Ascending aorta (tissue), 2 donors: Measurements from ENCODE around the gene VDR. TPM values are rescaled to one million over a fixed set of nuclear protein-coding genes. Genes with fewer than 3 reads are reported as not detected.
A peak's percentile ranks its signal among the peaks of the same experiment; 100 is the strongest.

Experiments
- DNase-seq, 2 donors: peaks; one replicate each; pipeline ENCODE4 v3.0.0-alpha.2; 2019; ENCODE audit warnings: low spot score in 2 of 2
- H3K27ac ChIP-seq, 2 donors: fragments of 200-600 bp; sonication (generic); one replicate each; pipeline ENCODE4 v1.5.1; 2016 to 2017; ENCODE audit warnings: mild to moderate bottlenecking in 1 of 2
- H3K27me3 ChIP-seq: fragments of 200-600 bp; sonication (generic); one replicate; pipeline ENCODE4 v1.5.1; 2017
- H3K36me3 ChIP-seq, 2 donors: fragments of 200-600 bp; sonication (generic); one replicate each; pipeline ENCODE4 v1.5.1; 2016
- H3K4me1 ChIP-seq, 2 donors: fragments of 200-600 bp; sonication (generic); one replicate each; pipeline ENCODE4 v1.5.1; 2016 to 2017; ENCODE audit warnings: mild to moderate bottlenecking in 1 of 2
- H3K4me3 ChIP-seq, 2 donors: fragments of 200-600 bp; sonication (generic); one replicate each; pipeline ENCODE4 v1.5.1; 2016 to 2017; ENCODE audit warnings: mild to moderate bottlenecking in 1 of 2
- H3K9me3 ChIP-seq, 2 donors: fragments of 200-600 bp; sonication (generic); one replicate each; pipeline ENCODE4 v1.5.1; 2016
- intact Hi-C: fragments of 100-400 bp; cut with DNase I; formaldehyde crosslinking; loops from one replicate; pipeline ENCODE4 v1.15.1; 2023
- total RNA-seq: library from RNA; depleted of rRNA; stranded (reverse); fragments of >200 nt; gene quantifications from one replicate; pipeline ENCODE4 v1.1.0, GENCODE V29; 2016
- TF ChIP-seq, protein P1 (sequence below), 3 experiments: fragments of 200-600 bp in 2 of 3; fragments of 450-650 bp in 1 of 3; sonication (generic) in 2 of 3; IDR thresholded peaks; one replicate each; pipeline ENCODE4 v1.5.1; 2016 to 2019; ENCODE audit warnings: antibody characterized with exemption in 3 of 3, mild to moderate bottlenecking in 1 of 3, moderate library complexity in 1 of 3

The VDR gene
- total RNA-seq, 1 donor from 2014 or later = 13.1 TPM

DNA sequence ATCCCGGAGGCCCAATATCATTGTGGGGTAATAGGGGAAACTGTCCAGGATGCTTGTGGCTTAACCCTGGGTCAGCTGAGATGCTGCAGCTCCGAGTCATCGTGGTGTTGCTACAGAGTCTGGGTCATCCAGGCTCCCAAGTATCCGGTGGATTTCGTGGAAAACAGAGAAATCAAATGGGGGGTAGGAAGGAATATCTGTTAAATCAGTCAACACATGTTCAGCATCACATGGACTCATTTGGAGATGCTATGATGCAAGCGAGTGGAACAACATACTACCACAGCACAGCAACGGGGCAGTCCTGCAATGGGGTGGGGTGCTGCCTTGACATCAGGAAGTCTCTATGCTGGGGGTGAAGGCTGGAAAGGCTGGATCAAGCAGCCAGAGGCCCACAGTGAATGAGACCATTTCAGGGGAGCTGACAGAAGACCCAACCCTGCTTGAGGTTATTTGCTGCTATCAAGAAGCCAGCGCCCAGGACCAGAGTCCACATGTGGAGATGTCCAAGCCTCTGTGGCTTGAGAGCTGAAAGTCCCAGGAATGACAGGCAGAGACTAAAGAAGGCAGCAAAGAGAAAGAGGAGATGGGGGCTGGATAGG is 22.9 kb downstream of the VDR start:
- no peaks in the 10 kb centered on the region for H3K4me1 ChIP-seq
- H3K36me3 ChIP-seq = peaks cover 4 to 11% of the 10 kb centered on the region in 2 donors
- no peak overlapping the region for H3K27ac ChIP-seq
- TF ChIP-seq, protein P1, sequence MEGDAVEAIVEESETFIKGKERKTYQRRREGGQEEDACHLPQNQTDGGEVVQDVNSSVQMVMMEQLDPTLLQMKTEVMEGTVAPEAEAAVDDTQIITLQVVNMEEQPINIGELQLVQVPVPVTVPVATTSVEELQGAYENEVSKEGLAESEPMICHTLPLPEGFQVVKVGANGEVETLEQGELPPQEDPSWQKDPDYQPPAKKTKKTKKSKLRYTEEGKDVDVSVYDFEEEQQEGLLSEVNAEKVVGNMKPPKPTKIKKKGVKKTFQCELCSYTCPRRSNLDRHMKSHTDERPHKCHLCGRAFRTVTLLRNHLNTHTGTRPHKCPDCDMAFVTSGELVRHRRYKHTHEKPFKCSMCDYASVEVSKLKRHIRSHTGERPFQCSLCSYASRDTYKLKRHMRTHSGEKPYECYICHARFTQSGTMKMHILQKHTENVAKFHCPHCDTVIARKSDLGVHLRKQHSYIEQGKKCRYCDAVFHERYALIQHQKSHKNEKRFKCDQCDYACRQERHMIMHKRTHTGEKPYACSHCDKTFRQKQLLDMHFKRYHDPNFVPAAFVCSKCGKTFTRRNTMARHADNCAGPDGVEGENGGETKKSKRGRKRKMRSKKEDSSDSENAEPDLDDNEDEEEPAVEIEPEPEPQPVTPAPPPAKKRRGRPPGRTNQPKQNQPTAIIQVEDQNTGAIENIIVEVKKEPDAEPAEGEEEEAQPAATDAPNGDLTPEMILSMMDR (IDR thresholded peaks at IDR 0.05) = no peak
- no peak overlapping the region for H3K4me3 ChIP-seq
- no peaks in the 10 kb centered on the region for H3K27me3 ChIP-seq
- DNase-seq = peak in 1 of 2 donors; percentile 70
- no peaks in the 10 kb centered on the region for H3K9me3 ChIP-seq
- intact Hi-C loops = no loop called here

DNA sequence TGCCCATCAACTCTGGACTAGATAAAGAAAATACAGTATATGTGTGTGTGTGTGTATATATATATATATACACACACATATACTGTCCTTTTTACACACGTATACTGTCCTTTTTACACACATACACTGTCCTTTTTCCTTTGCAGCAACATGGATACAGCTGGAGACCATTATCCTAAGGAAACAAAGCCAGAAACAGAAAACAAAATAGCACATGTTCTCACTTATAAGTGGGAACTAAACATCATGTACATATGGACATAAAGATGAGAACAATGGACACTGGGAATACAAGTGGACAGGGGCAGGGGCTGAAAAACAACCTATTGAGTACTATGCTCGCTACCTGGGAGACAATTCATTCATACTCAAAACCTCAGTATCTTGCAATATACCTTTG is 23.7 kb downstream of the VDR start:
- H3K36me3 ChIP-seq = peaks cover 4 to 11% of the 10 kb centered on the region in 2 donors
- intact Hi-C loops = no loop called here

DNA sequence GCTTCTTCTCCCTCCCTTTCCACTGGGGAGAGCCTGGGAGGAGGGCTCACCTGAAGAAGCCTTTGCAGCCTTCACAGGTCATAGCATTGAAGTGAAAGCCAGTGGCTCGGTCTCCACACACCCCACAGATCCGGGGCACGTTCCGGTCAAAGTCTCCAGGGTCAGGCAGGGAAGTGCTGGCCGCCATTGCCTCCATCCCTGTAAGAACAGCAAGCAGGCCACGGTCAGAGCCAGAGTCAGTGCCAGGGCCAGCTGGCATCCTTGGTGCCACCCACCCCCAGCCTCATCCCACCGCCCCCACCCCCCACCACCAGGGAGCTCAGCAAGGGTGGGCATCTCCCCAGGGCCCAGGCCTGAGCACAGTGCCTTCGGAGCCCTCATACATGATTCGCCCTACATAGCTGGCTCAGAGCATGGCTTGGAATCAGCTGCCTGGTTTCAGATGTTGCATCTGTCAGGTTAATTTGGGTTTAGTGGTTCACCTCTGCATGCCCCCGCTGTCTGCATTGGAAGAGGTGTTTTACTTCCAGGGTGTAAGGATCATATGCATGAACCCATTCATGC is 25.8 kb downstream of the VDR start:
- TF ChIP-seq, protein P1 (IDR thresholded peaks at IDR 0.05) = no peak
- intact Hi-C loops = no loop called here
- no peaks in the 10 kb centered on the region for H3K9me3 ChIP-seq
- no peaks in the 10 kb centered on the region for H3K27me3 ChIP-seq
- peaks cover 4 to 11% of the 10 kb centered on the region in 2 donors for H3K36me3 ChIP-seq
- DNase-seq = no peak
- H3K4me1 ChIP-seq = no peaks in the 10 kb centered on the region
- H3K4me3 ChIP-seq = no peak overlapping the region
- no peak overlapping the region for H3K27ac ChIP-seq

More for the DNA sequence above, 23.7 kb downstream of the VDR start:
- TF ChIP-seq, protein P1 (IDR thresholded peaks at IDR 0.05) = no peak
- Histone ChIP-seq H3K4me1 (no peaks in the 10 kb centered on the region), H3K27ac (no peak overlapping the region), H3K9me3 (no peaks in the 10 kb centered on the region), H3K4me3 (no peak overlapping the region), H3K27me3 (no peaks in the 10 kb centered on the region)
- DNase-seq = no peak

DNA sequence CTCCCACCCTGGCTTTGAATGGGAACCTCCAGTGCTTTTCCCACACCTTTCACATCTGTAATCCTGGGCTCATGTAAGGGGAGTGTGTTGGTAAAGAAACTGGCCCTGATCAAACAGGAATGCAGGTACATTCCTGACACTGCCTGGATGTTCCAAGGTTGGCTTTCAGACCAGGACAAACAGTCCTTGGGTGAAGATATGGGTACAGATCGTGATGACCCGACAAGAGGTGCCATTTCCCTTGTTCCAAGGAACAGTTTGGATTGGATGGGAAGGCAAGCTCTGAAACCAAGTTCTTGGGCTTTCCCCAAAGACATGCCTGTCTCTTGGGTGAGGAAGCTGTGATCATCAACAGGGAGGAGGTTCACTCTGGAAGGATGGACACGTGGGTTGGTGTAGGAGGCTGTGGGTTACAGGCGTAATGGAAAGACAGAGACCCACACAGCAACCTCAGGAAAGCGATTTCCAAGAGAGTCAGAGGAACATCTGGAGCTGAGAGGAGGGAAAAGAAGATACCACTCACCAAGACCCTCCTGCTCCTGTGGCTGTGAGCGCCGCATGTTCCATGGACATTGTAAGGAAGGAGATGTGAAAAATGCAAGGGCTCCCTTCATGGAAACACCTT is 26.4 kb downstream of the VDR start:
- Histone ChIP-seq H3K9me3 (no peaks in the 10 kb centered on the region), H3K4me1 (no peaks in the 10 kb centered on the region), H3K36me3 (peaks cover 4 to 11% of the 10 kb centered on the region in 2 donors), H3K4me3 (no peak overlapping the region), H3K27me3 (no peaks in the 10 kb centered on the region), H3K27ac (no peak overlapping the region)
- intact Hi-C loops = no loop called here
- TF ChIP-seq, protein P1 (IDR thresholded peaks at IDR 0.05) = no peak
- DNase-seq = no peak

DNA sequence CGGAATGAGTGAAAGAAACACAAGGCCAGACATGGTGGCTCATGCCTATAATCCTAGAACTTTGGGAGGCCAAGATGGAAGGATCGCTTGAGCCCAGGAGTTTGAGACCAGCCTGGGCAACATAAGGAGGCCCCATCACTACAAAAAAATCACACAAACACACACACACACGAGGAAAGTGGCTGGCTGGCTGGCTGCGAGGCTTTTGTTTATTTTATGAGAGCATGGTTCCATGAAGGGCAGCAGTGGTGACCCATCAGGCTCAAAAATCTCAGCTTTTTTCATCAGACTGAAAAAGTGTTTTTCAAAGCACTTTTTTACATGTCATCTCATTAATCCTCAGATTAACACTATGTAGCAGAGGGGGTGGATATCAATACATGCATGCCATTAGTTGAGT is 27.7 kb downstream of the VDR start:
- intact Hi-C loops = no loop called here
- no peak overlapping the region for H3K27ac ChIP-seq
- no peaks in the 10 kb centered on the region for H3K4me1 ChIP-seq
- TF ChIP-seq, protein P1 (IDR thresholded peaks at IDR 0.05) = no peak
- H3K9me3 ChIP-seq = no peaks in the 10 kb centered on the region
- peaks cover 4 to 11% of the 10 kb centered on the region in 2 donors for H3K36me3 ChIP-seq
- H3K4me3 ChIP-seq = no peak overlapping the region
- H3K27me3 ChIP-seq = no peaks in the 10 kb centered on the region
- DNase-seq = no peak
